Measurements from ENCODE around the gene SPATA32. TPM values are rescaled to one million over a fixed set of nuclear protein-coding genes. Genes with fewer than 3 reads are reported as not detected.
"Not testable (repeated sequence)": the region's sequence is repeated elsewhere in the genome, so short reads cannot be mapped to it uniquely, and the experiment has no call there.

SPATA32 gene
- total RNA-seq, 1 donor from 2014 or later, result not detected

DNA sequence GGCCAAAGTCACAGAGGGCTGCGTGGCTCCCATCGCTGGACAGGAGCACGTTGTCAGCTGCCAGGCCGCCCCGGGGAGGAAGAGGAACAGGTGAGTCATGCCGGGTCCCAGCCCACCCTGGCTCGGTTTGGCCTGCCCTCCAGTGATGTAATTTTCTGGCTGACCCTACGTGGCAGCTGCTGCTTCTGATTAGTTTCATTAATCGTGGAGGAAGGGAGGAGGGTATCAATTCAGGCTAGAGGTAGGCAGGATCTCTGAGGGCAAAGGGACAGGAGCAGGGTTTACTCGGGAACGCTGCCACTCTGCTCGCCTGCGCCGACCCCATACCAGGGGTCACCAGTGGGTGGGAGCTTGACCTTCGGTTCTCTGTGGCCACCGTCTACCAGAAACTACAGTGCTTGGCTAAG, 11.7 kb upstream of the SPATA32 start:
- ATAC-seq, result peak; percentile 82
- peak; percentile 84 for DNase-seq (ENCODE audit: low spot score)

DNA sequence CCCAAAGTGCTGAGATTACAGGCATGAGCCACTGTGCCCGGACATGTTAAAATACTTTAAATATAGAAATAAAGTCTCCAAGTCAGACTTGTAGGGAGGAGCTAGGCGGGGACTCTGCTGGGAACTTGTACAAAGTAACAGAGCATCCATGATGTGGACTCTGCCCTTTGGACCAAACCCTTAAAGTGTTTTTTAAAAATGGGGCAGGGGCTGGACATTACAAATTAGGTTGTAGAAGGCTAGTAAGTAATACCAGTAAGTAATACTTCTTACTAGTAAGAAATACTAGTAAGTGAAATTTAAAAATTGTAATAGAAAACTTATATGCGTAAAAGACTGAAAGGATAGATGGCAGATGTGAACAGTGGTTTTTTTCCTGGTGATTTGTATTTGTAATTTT, 9.7 kb upstream of the SPATA32 start:
- DNase-seq (ENCODE audit: low spot score), result no peak
- no peak for ATAC-seq

DNA sequence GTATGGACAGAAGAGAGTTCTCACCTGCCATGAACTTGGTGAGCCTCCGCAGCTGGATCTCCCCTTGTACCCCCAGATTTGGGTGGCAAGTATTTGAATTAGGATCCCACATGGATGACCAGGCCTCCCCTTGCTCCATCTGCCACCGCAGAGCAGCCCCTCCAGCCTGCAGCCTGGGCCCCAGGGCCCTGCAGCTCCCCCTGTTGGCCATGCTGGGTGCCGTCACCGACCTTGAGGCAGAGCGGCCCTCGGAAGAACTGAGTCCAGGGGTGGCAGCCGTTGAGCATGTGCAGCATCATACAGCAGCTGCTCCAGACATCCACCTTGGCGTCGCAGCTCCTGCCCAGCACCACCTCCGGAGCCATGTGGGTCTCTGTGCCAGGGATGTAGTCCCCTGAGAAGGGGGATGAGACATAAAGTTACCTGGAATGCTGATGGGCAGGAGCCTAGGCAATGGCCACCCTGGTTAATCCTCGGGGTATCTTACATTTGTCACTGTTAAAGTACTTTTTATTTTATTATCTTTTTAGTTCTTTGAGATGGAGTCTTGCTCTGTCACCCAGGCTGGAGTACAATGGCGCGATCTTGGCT, 9.0 kb upstream of the SPATA32 start:
- DNase-seq (ENCODE audit: low spot score), result no peak
- no peak for ATAC-seq

DNA sequence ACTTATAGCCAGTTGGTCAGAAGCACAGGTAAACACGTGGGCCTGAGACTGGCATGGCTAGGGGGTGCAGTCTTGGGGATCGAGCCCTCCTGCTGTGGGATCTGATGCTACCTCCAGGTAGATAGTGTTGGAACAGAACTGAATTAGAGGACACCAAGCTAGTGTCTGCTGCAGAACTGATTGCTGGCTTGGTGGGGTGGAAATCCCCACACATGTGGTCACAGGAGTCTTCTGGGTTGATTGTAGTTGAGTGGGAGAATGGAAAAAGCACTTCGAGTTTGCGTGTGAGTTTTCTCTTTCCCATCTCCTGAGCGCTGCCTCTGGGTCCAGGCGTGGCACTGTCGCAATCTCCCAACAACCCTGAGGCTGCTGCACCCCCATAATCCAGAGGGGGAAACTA, 8.0 kb upstream of the SPATA32 start:
- no peak for DNase-seq (ENCODE audit: low spot score)
- ATAC-seq, result no peak

DNA sequence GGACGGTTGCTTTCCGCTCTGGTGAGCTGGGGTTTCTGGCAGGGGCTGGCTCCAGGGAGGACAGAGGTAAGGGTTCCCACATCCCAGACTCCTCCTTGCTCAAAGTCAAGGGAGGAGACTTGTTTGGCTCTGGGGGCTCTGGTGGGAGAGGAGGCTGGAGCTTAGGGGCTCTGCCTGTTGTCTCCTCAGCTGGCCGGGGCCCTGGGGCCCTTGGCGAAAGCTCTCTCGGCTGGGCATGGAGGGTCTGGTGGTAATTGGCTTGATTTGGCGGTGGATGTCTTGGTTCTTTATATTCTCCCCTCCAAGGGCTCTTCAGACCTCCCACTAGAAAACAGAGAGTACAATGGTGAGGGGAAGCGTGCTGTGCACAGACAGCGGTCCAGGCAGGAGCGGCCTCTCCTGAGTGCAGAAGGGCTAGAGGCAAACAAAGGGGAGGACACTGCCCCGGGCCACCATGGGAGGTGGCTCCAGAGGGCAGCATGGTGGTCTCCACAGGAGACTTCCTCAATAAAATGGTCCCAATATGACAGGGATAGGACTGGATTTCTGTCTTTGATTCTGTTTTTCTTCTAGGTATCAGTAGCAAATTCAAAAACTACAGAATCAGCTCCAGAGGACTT, 5.7 kb upstream of the SPATA32 start:
- ATAC-seq (no peak), DNase-seq (ENCODE audit: low spot score) (no peak)

DNA sequence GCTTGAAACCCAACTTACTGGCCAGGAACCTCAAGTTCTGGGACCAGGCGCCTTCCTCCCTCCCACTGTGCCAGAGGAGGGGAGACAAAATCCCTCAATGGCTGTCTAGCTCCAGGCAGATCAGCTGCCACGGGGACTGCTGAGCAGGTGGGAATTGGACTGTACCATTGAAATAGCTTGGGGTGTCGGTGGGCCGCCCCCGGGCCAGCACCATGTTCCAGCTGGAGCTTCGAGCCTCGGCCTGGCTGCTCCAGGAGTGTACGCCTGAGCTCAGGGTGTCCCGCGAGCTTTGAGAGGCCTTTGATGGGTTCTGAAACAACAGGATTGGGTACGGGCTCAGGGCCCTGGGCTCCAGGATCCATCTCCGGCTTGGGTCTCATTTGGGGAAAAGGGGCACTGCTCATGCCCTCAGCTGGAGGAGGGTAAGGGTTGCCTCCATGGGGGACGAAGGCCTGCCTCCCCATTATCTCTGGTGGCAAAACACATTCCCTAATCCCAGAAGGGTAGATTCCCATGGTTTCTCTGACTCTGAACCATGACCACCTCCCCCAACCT, 4.6 kb upstream of the SPATA32 start:
- ATAC-seq, result no peak

DNA sequence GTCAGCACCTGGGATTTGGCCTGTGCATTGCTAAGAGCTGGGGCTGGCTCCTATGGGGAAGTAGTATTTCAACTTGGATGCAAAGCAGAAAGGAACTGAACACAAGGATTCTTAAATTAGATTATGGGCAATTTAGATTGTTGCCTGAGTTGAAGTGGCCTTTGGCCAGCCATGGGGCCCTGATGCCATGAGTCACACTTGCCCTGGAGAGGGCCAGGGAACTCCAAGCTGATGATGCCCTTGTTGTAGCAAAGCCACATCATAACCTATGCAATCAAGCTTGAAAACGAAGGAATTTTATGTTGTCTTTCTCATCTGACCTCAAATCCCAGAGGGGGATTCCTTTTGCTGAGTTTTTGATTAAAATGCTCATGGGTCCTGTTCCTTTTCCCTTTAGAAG, 3.9 kb upstream of the SPATA32 start:
- ATAC-seq, result no peak
- no peak for DNase-seq (ENCODE audit: low spot score)

More for the DNA sequence above, 4.6 kb upstream of the SPATA32 start:
- no peak for DNase-seq (ENCODE audit: low spot score)

DNA sequence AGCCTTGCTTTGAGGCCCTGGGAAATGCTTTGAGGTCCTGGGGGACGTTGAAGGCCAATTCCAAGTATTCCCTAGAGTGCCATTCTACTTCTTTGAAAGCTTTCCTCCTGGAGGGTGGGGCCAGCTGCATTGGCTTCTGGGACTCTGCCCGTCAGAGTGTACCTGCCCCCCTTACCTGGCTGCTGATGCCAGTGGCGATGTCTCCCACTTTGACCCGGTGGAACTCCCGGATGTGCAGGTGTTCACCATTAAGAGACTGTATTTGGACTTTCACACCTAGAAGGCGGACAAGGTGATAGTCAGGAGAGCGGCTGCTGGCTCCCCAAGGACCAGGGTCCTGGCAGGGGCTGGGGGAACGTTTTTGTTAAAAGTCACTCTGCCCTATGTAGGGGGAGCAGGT, 3.1 kb upstream of the SPATA32 start:
- ATAC-seq (no peak), DNase-seq (ENCODE audit: low spot score) (no peak)

DNA sequence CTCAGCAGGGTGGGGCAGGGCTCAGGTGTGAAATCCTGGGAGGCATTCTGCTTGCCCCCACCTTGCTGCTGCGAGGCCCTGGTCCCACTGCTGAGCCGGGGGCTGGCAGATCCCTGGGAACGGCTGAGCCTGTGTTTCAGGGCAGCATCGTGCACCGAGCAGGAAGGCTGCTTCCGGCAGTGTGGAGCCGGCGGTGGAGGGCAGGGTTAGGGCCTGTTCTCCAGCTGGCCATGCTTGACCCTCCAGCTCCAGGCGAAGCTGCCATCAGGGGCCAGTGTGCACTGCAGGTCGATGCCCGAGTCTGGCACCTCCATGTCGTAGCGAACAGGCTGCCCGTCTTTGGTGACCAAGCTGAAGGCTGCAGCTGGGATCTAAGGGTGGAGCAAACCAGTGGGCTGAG, 2.5 kb upstream of the SPATA32 start:
- no peak for ATAC-seq
- no peak for DNase-seq (ENCODE audit: low spot score)

DNA sequence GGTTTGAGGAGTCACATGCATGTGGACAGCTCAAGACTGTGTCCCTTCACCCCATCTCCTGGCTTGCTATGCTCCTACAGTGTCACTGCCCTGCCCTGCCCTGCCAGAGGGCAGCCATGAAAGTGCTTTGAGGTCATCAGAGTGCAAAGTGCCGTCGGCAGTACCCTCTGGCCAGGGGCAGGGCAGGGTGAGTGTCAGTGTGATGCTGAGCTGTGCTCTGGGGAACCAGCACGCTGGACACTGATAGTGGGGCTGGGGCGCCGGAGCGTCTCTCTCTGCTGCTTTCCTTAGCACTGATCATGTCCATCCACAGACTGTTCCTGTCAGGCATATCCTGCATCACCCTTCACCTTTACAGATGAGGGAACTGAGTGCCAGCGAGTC, 1.6 kb upstream of the SPATA32 start:
- ATAC-seq (peak; percentile 38), DNase-seq (ENCODE audit: low spot score) (no peak)

DNA sequence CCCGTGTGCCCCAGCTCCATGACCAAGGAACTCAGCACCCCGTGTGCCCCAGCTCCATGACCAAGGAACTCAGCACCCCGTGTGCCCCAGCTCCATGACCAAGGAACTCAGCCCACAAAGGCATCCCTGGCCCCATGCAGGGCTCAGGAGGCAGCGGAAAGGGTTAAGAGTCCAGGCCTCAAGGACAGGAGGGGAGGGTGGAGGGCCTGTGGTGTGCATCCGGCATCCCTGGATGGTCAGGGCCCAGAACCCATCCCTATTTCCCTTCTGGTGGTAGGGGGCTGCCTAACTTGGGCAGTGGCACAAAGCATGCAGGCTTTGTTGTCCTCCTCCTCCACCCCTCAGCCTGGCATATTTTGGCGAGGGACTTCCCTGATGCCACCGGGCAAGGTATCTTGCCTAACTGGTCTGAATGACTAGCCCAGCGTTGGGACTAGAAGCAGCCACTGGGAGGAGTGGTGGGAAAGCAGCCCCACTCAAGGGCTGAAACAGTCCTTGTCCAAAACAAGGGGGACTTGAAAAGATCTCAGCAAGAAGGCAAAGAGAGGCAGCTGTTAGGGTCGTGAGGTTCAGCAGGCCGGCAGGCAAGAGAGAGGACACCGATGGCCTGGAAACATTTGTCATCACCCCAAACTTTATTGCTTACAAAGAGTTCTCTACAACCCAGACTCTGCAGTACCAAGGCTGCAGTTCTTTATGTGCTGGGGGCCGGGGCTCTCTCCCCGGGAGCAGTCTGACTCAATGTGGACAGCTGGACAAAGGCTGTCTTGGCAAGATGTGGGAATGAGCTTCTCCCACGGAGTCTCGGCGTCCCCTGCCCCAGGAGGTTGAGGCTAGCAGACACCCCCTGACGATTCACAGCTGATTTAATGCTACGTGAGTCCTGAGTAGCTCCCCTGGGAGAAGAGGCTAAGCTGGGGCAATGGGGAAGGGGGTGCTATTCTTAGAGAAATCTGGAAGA, 902 bp upstream of the SPATA32 start:
- DNase-seq (ENCODE audit: low spot score) (no peak), ATAC-seq (peak; percentile 14)

DNA sequence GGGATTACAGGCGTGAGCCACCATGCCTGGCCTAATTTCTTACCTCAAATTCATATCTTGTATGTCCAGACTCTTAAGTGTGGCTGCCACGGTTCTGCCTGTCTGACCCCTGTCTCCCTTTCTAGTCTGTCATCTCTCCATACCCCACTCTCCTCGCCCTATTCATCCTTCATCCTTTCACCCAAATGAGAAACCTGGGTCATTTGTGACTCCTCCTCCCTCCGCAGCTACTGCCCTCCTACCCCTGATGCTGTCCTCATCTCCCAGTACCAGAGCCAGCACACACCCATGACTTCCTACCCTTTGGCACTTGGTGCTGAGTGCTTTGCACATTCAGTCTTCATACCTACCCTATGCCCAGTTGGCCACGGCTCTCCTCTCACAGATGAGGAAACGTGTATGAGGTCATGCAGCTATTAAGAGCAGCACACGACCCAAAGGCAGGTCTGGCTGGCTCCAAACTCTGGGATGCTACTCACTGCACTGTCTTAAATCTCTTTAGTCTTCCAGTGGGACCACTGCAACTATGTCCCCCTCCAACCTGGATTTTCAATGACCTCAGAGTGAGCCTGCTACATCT, 1.6 kb downstream of the SPATA32 start:
- ATAC-seq (peak; percentile 13), DNase-seq (ENCODE audit: low spot score) (no peak)

DNA sequence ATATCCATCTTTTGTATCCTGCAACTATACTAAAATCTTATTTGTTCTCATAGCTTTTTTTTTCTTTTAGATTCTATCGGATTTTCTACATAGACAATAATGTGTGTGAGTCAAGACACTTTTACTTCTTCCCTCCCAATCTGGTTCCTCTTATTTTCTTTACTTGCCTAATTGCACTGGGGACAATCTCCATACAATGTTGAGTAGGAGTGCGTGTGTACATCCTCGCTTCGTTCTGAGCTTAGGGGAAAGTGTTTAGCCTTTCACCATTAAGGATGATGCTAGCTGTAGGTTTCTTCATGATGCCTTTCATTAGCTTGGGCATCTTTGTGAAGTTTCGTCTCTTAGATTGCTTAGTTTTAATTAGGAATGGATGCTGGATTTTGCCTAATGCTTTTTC, 2.9 kb downstream of the SPATA32 start:
- ATAC-seq, result no peak
- DNase-seq (ENCODE audit: low spot score), result no peak

DNA sequence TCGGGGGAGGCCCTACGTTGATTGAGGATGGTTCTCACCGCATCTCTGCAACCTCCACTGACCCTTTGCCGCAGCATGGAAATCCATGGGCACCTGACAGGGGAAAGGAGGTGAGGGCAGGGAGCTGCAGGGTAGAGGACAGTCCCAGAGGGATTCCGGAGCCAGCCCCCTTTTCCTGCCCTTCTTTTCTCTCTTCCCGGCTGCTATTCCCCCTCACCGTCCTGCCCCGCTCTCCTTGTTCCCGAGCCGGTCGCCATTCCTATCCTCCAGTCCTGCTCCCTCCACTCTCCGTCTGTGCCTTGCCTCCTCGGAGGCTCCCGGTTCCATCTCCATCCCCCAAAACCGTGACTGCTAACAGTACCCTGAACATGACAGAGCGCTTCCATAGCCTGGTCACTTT, 4.8 kb downstream of the SPATA32 start:
- no peak for ATAC-seq
- no peak for DNase-seq (ENCODE audit: low spot score)

DNA sequence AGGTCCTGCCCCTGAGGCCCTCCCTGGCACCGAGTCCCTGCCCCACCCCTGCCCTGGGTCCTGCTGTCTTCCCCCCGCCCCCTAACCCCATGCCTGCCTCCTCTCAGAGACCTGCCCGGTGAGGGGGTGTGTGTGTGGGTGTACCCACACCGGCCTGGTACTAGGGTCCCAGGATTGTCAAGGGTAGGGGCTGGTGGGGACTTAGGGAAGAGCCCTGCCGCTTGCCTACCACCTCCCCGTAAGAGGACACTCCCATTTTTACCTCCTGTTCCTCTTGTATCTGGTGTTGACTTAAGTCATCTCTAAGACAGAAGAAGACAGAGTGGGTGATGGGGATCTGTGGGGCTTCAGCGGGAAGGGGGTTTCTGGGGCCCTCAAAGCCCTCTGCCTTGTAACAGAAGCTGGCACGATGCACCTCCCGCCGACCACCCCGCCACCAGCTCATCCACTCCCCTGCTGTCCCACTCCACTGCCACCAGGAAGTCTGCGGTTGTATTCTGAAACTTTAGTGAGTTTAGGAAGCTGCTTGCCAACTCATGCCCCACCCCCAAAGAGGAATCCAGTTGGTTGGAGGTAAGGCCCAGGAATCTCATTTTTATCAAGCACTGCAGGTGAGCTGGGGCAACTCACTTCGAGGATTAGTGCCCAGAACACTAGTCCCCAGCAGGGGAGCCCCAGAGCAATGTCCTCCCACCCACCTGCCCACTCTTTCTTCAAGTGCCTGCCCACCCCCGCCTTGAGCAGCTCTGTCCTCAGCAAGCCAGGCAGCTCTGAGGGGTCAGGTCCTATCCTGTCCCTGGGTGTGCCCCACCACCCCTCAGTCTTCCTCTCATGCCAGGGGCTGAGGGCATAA, 5.6 kb downstream of the SPATA32 start:
- DNase-seq (ENCODE audit: low spot score), result no peak
- ATAC-seq, result no peak

DNA sequence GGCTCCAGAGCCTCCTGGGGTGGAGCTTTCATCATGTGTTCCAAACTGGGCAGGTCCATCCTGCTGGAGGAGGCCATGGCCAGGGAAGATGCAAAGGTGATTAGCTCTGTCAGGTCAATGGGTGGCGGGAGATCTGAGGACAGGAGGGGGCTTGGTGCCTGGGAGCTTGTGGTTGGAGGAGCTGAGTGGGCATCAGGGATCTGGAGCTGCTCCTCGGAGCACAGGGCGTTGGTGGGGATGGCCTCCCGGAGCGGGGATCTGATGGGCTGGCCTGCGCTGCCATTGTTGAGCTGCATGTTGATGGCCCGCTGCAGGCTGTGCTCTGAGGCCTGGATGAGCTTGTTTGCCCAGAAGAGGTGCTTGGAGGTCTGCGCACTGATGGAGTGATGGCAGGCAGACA, 6.5 kb downstream of the SPATA32 start:
- no peak for DNase-seq (ENCODE audit: low spot score)
- ATAC-seq, result no peak

DNA sequence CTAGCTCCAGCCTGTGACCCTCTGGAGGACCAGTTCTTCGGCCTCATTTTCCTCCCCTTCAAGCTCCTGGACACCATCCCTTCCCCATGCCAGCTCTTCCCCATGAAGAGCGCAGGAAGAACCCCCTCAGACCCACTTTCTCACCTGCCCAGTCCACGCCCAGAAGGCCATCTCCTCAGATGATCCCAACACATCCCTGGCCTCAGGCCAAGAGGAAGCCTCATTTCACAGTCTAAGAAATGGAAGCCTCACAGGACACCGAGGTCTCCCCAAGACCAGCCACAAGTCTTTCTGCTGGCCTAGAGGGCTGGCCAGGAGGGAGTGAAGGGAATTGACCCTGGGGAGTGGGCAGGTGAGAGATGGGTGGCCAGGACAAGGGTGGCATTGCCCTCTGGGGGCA, 8.0 kb downstream of the SPATA32 start:
- ATAC-seq (no peak), DNase-seq (ENCODE audit: low spot score) (no peak)

DNA sequence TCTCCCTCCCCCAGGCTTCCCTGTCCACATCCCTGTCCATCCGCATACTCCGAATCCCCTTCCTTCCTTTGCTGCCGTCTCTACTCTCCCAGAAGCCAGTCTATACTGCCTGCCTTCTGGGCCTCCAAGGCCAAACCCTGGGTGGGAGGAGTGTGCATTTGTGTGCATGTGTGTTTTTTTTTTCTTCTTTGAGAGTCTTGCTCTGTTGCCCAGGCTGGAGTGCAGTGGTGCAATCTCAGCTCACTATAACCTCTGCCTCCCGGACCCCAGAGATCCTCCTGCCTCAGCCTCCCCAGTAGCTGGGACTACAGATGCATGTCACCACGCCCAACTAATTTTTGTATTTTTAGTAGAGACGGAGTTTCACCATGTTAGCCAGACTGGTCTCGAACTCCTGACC, 8.7 kb downstream of the SPATA32 start:
- not testable (repeated sequence) for ATAC-seq; DNase-seq (ENCODE audit: low spot score)

DNA sequence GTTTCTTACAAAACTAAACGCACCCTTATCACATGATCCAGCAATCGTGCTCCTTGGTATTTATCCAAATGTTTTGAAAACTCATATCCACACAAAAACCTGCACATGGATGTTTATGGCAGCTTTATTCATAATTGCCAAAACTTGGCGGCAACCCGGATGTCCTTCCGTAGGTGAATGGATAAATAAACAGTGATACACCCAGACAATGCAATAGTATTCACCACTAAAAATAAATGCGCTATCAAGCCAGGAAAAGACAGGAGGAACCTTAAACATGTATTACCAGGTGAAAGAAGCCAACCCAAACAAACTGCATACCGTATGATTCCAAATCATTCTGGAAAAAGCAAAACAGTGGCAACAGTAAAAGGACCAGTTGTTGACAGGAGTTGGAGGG, 10.0 kb downstream of the SPATA32 start:
- DNase-seq (ENCODE audit: low spot score) (no peak), ATAC-seq (no peak)

Measured in left lobe of liver (tissue), 2 donors.